ENCODE measurements around the gene TCF12. TPM values are rescaled to one million over a fixed set of nuclear protein-coding genes. Genes with fewer than 3 reads are reported as not detected.

The TCF12 gene
- total and polyA plus RNA-seq, 2 donors (not counting 3 experiments of a cell fraction or from before 2014, with no cell fraction given), result 72.1 to 133 TPM

DNA sequence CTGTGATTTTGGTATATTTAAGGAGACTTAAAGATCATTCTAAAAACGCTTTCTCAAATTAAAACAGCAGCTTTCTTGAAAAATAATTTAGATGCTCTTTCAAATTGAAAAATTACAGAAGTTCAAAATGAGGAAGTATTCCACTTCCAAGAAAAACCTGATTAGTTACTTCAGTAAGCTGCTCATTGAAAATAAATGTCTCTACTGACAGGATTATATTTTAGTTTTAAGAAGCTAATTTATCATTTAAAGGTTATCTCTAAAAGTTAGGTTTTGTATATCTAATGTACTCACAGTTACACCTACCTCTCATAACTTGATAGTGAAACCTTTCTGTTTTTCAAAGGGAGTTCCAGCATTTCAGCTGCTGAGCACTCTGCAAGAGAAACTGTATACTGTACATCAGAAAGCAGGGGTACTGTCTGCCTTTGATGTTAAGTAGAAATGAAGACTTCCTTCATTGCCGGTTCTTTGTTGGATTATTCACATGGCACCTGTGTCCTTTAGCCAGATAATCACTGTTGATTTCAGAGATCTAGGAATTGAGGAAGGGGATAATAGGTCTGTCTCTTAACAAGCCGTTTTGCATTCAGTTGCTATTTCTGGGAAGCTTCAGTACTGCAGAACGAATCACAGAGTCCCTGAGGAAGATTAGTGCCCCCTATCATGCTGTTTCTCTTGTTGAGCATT is 161.6 kb downstream of the TCF12 start:
- no peaks in the 10 kb centered on the region for H3K27me3 ChIP-seq (ENCODE audit: control insufficient read depth in 2 of 2, insufficient read depth in 2 of 2, low read length in 2 of 2)
- POLR2A ChIA-PET, result no interaction called here
- intact Hi-C loops (cut with micrococcal nuclease), result loop anchor here (5.0 kb wide), 1 partner anchor 52 kb away; no protein-coding TSS in a partner anchor
- no peak overlapping the region for H3K27ac ChIP-seq (ENCODE audit: insufficient read depth, low read depth, low read length)
- no peak for FAIRE-seq
- TF ChIP-seq, protein P1, sequence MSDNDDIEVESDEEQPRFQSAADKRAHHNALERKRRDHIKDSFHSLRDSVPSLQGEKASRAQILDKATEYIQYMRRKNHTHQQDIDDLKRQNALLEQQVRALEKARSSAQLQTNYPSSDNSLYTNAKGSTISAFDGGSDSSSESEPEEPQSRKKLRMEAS (IDR thresholded peaks at IDR 0.05; ENCODE audit: insufficient read depth, insufficient read length), result no peak
- no peak for TF ChIP-seq JUN (IDR thresholded peaks at IDR 0.05; ENCODE audit: borderline replicate concordance, insufficient read depth, insufficient read length, low read depth)
- no peak for TF ChIP-seq MYC (IDR thresholded peaks at IDR 0.05; ENCODE audit: low read depth, low read length)
- no peak for TF ChIP-seq FOS (IDR thresholded peaks at IDR 0.05; ENCODE audit: borderline replicate concordance, insufficient read depth, low read length)
- TF ChIP-seq EZH2 (IDR thresholded peaks at IDR 0.05; ENCODE audit: borderline replicate concordance, low read depth, low read length, severe bottlenecking), result no peak
- TF ChIP-seq, protein P2, sequence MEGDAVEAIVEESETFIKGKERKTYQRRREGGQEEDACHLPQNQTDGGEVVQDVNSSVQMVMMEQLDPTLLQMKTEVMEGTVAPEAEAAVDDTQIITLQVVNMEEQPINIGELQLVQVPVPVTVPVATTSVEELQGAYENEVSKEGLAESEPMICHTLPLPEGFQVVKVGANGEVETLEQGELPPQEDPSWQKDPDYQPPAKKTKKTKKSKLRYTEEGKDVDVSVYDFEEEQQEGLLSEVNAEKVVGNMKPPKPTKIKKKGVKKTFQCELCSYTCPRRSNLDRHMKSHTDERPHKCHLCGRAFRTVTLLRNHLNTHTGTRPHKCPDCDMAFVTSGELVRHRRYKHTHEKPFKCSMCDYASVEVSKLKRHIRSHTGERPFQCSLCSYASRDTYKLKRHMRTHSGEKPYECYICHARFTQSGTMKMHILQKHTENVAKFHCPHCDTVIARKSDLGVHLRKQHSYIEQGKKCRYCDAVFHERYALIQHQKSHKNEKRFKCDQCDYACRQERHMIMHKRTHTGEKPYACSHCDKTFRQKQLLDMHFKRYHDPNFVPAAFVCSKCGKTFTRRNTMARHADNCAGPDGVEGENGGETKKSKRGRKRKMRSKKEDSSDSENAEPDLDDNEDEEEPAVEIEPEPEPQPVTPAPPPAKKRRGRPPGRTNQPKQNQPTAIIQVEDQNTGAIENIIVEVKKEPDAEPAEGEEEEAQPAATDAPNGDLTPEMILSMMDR (IDR thresholded peaks at IDR 0.05; ENCODE audit: extremely low read depth in 1 of 2, insufficient read depth in 1 of 2, low read depth in 1 of 2, low read length in 2 of 2), result no peak
- no peak for TF ChIP-seq POLR2A (IDR thresholded peaks at IDR 0.05; ENCODE audit: low read depth, low read length)
- no peak for TF ChIP-seq POLR2AphosphoS5 (IDR thresholded peaks at IDR 0.05; ENCODE audit: insufficient read depth, low read depth, low read length)
- TF ChIP-seq GATA2 (IDR thresholded peaks at IDR 0.05; ENCODE audit: insufficient read depth, insufficient read length, low read depth, low read length), result no peak
- H3K4me2 ChIP-seq (ENCODE audit: insufficient read depth, low read length), result no peak overlapping the region
- H4K20me1 ChIP-seq (replicated peaks; ENCODE audit: control insufficient read depth, extremely low read depth, insufficient read depth, low read length), result peaks cover 3% of the 10 kb centered on the region
- H3K4me1 ChIP-seq (ENCODE audit: control insufficient read depth, extremely low read depth, insufficient read depth, low read length), result peaks cover 32% of the 10 kb centered on the region
- DNase-seq (ENCODE audit: low read depth, low spot score), result no peak
- no peak overlapping the region for H3K9ac ChIP-seq (replicated peaks; ENCODE audit: extremely low read depth, insufficient read depth, low read length)
- H3K9me1 ChIP-seq (replicated peaks; ENCODE audit: control insufficient read depth, extremely low read depth, insufficient read depth, low read length), result no peaks in the 10 kb centered on the region
- dilution Hi-C loops (cut with MboI; ENCODE audit: extremely low pct_ligation_motif_present, low sequenced_read_pairs), result no loop called here
- CTCF ChIA-PET, result interaction anchor here (1.1 to 1.5 kb wide), 2 partner anchors 9 to 18 kb away, joined by 3 to 5 read pairs; no protein-coding TSS in a partner anchor
- H3K9me3 ChIP-seq (replicated peaks; ENCODE audit: control insufficient read depth, insufficient read depth, low read length), result no peaks in the 10 kb centered on the region
- no peak overlapping the region for H3K4me3 ChIP-seq (replicated peaks in 1 of 3; ENCODE audit: insufficient read depth in 1 of 3, low read depth in 1 of 3, low read length in 3 of 3)
- BruUV-seq (replicated peaks), result no TSS peak
- H2AFZ ChIP-seq (ENCODE audit: low read depth, low read length), result no peak overlapping the region
- H3K79me2 ChIP-seq (ENCODE audit: control insufficient read depth, insufficient read depth, low read length), result peaks cover 53% of the 10 kb centered on the region
- no peaks in the 10 kb centered on the region for H3K36me3 ChIP-seq (ENCODE audit: control insufficient read depth in 2 of 2, extremely low read depth in 1 of 2, insufficient read depth in 2 of 2, low read length in 2 of 2)
